Measurements from ENCODE around the gene KANK3. TPM values are rescaled to one million over a fixed set of nuclear protein-coding genes. Genes with fewer than 3 reads are reported as not detected.

The KANK3 gene
- total and polyA plus RNA-seq, 10 of the 15 experiments (the other 5 are each of a cell fraction or from before 2014, with no cell fraction given) = 0.03 to 0.93 (median 0.22) TPM; not detected in 1

GRCh38 chr19:8307965-8308866, 34.8 kb downstream of the KANK3 start, which contains the start of gene CD320:
TSS of gene CD320 (minus strand) at chr19:8308358. CDS start at chr19:8308290, 68 bp downstream.
- Histone ChIP-seq H3K9ac (ENCODE audit: control insufficient read depth, insufficient read depth, low read length) (peak within 1 kb of the TSS; percentile 93), H3K36me3 (ENCODE audit: control insufficient read depth in 2 of 2, insufficient read depth in 2 of 2, low read length in 1 of 2) (peaks cover 9 to 12% of the 10 kb centered on the region in 2 experiments; a peak in 3 of 4 replicates), H3K4me1 (ENCODE audit: control insufficient read depth, insufficient read depth, low read length) (peaks cover 11% of the 10 kb centered on the region), H3K4me2 (ENCODE audit: control insufficient read depth, insufficient read depth) (peak within 1 kb of the TSS; percentile 100), H3K4me3 (peak within 1 kb of the TSS; percentile 91), H4K20me1 (ENCODE audit: control insufficient read depth, insufficient read depth) (no peaks in the 10 kb centered on the region), H3K9me3 (replicated peaks; ENCODE audit: control insufficient read depth, insufficient read depth, low read length) (no peaks in the 10 kb centered on the region), H3K79me2 (ENCODE audit: control insufficient read depth, insufficient read depth, low read length) (peaks cover 21% of the 10 kb centered on the region), H3K27ac (ENCODE audit: control insufficient read depth, insufficient read depth) (peak within 1 kb of the TSS; percentile 35), H3K27me3 (replicated peaks in 1 of 2; ENCODE audit: control insufficient read depth in 2 of 2, insufficient read depth in 2 of 2, low read length in 1 of 2) (no peaks in the 10 kb centered on the region), H2AFZ (ENCODE audit: control insufficient read depth, low read depth, low read length) (peak within 1 kb of the TSS; percentile 86)
- RAD21 ChIA-PET (ENCODE audit: unreplicated experiment) = no interaction called here
- CTCF ChIA-PET = no interaction called here
- POLR2A ChIA-PET = interaction anchor here (1.0 kb wide), 1 partner anchor 41 kb away, joined by 9 read pairs; no protein-coding TSS in a partner anchor
- SMC1A ChIA-PET (ENCODE audit: uncharacterized antibody, unreplicated experiment) = no interaction called here
- DNase-seq (ENCODE audit: low read depth, low spot score) = peak; percentile 63
- in situ Hi-C loops (cut with MboI) (loop anchor here (5.0 kb wide), 1 partner anchor 36 kb away; no protein-coding TSS in a partner anchor), intact Hi-C loops (cut with micrococcal nuclease; ENCODE audit: unreplicated experiment) (no loop called here)
- FAIRE-seq = peak; percentile 94
- TSS peak; percentile 51 for BruUV-seq (replicated peaks)
- peak; percentile 94 for ATAC-seq
- under 1% methylated on average over 63 of the region's 63 CpGs for WGBS (ENCODE audit: insufficient coverage, insufficient replicate concordance, low lambda C conversion rate, missing lambda C conversion rate)
- TF ChIP-seq BMI1 (IDR thresholded peaks at IDR 0.05; ENCODE audit: borderline replicate concordance) = no peak
- TF ChIP-seq TAF1 (IDR thresholded peaks at IDR 0.05; ENCODE audit: borderline replicate concordance, low read depth, low read length) = peak; percentile 39; the same call in 1 of the 2 replicates
- TF ChIP-seq, protein P1, sequence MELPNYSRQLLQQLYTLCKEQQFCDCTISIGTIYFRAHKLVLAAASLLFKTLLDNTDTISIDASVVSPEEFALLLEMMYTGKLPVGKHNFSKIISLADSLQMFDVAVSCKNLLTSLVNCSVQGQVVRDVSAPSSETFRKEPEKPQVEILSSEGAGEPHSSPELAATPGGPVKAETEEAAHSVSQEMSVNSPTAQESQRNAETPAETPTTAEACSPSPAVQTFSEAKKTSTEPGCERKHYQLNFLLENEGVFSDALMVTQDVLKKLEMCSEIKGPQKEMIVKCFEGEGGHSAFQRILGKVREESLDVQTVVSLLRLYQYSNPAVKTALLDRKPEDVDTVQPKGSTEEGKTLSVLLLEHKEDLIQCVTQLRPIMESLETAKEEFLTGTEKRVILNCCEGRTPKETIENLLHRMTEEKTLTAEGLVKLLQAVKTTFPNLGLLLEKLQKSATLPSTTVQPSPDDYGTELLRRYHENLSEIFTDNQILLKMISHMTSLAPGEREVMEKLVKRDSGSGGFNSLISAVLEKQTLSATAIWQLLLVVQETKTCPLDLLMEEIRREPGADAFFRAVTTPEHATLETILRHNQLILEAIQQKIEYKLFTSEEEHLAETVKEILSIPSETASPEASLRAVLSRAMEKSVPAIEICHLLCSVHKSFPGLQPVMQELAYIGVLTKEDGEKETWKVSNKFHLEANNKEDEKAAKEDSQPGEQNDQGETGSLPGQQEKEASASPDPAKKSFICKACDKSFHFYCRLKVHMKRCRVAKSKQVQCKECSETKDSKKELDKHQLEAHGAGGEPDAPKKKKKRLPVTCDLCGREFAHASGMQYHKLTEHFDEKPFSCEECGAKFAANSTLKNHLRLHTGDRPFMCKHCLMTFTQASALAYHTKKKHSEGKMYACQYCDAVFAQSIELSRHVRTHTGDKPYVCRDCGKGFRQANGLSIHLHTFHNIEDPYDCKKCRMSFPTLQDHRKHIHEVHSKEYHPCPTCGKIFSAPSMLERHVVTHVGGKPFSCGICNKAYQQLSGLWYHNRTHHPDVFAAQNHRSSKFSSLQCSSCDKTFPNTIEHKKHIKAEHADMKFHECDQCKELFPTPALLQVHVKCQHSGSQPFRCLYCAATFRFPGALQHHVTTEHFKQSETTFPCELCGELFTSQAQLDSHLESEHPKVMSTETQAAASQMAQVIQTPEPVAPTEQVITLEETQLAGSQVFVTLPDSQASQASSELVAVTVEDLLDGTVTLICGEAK (IDR thresholded peaks at IDR 0.05; ENCODE audit: borderline replicate concordance) = peak; percentile 89
- TF ChIP-seq, protein P2, sequence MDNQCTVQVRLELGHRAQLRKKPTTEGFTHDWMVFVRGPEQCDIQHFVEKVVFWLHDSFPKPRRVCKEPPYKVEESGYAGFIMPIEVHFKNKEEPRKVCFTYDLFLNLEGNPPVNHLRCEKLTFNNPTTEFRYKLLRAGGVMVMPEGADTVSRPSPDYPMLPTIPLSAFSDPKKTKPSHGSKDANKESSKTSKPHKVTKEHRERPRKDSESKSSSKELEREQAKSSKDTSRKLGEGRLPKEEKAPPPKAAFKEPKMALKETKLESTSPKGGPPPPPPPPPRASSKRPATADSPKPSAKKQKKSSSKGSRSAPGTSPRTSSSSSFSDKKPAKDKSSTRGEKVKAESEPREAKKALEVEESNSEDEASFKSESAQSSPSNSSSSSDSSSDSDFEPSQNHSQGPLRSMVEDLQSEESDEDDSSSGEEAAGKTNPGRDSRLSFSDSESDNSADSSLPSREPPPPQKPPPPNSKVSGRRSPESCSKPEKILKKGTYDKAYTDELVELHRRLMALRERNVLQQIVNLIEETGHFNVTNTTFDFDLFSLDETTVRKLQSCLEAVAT (IDR thresholded peaks at IDR 0.05) = peak; percentile 35
- TF ChIP-seq PML (IDR thresholded peaks at IDR 0.05; ENCODE audit: low read length) = 0 out of 2 replicates have a peak, but pooled peaks have one; percentile 41
- TF ChIP-seq, protein P3, sequence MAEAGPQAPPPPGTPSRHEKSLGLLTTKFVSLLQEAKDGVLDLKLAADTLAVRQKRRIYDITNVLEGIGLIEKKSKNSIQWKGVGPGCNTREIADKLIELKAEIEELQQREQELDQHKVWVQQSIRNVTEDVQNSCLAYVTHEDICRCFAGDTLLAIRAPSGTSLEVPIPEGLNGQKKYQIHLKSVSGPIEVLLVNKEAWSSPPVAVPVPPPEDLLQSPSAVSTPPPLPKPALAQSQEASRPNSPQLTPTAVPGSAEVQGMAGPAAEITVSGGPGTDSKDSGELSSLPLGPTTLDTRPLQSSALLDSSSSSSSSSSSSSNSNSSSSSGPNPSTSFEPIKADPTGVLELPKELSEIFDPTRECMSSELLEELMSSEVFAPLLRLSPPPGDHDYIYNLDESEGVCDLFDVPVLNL (IDR thresholded peaks at IDR 0.05; ENCODE audit: low read depth, low read length) = peak; percentile 67
- TF ChIP-seq, protein P4, sequence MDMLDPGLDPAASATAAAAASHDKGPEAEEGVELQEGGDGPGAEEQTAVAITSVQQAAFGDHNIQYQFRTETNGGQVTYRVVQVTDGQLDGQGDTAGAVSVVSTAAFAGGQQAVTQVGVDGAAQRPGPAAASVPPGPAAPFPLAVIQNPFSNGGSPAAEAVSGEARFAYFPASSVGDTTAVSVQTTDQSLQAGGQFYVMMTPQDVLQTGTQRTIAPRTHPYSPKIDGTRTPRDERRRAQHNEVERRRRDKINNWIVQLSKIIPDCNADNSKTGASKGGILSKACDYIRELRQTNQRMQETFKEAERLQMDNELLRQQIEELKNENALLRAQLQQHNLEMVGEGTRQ (IDR thresholded peaks at IDR 0.05; ENCODE audit: borderline replicate concordance, low read depth, low read length) = peak; percentile 44
- 0 out of 2 replicates have a peak, but pooled peaks have one; percentile 12 for TF ChIP-seq TCF3 (IDR thresholded peaks at IDR 0.05; ENCODE audit: borderline replicate concordance, insufficient read depth, low read depth, low read length)
- TF ChIP-seq SP1 (IDR thresholded peaks at IDR 0.05; ENCODE audit: low read depth, low read length) = peak; percentile 57
- no peak for TF ChIP-seq RAD21 (IDR thresholded peaks at IDR 0.05; ENCODE audit: insufficient read depth, low read depth, low read length)
- TF ChIP-seq POLR2AphosphoS5 (IDR thresholded peaks at IDR 0.05; ENCODE audit: low read length) = peak; percentile 80

All from GM12878 (cell line).